Stimulated activated CD8-positive, alpha-beta memory T cell treated with anti-CD3 and anti-CD28 coated beads, Interleukin-12 subunit alpha, Interleukin-12 subunit beta, amount 100 ng/mL, for 4 hours (primary cell): Measurements from ENCODE around the gene ZNF331.

Experiments
- DNase-seq: peaks from one replicate; pipeline ENCODE4 v3.0.0-alpha.2; 2020; ENCODE audit warnings: low read depth

The ZNF331 gene

GRCh38 chr19:53520547-53521372 lies 17.2 kb upstream of the ZNF331 start:
- DNase-seq = peak; percentile 78

DNA sequence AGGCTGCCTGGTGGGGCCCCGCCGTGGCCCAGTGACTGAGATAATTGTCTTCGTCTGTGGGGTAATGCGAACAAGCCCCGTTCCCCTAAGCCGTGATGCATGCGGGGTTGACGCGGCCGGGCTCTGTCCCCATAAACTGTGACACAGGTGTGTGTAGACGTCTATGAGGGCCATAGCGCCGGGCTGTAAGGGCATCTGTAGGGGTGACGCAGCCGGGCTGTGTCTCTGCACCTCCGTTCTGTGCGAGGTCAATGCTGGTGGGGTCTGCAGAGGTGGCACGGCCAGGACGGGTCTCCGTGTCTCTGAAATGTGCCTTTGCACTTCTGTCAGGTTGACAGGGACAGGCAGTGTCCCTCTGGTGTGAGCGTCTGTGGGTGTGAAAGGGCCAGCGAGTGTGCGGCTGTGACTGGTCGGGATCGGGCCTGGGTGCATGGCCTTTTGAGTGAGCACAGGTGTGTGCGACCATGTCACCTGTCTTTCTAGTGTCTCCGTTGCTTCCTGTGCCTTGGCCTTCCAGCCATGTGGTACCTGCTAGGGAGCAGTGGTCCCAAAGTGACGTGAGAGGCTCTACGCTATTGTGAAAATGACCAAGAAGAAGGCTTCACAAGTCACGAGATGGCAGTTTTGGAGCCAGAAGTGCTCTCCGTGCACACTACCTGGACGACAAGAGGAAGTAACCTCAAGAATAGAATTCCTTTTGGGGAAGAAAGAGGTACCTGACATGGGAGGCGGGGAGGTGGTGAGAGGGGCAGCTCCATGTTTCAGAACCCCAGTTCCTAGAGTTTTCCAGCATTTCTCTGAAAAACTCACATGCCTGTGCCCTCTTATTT lies 16.4 kb upstream of the ZNF331 start:
- no peak for DNase-seq

DNA sequence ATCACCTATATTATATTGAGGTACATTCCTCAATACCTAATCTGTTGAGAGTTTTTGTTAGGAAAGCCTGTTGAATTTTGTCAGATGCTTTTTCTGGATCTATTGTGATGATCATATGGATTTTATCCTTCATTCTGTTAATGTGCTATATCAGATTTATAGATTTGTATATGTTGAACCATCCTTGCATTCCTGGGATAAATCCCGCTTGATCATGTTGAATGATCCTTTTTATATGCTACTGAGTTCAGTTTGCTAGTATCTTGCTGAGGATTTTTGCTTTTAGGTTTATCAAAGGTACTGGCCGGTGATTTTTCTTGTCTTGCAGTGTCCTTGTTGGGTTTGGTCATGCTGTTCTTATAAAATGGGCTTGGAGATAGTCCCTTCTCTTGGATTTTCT lies 12.0 kb upstream of the ZNF331 start:
- DNase-seq = no peak

DNA sequence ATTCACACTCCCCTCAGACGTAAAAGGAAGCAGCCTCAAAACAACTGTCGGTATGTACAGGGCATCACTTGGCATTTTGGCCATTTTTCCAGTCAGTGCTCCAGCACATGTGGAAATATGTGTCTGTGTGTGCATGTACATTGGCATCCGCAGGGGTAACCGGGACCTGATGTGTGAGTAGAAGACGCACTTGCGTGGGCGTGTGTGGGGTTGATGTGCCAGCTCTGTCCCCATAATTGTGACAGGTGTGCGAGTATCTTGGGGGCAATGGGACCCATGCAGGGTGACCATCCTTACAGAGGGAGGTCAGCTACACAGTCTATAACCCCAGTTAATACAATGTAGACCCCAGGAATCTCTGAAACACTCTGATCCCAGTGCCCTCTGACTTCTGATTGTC lies 7.3 kb upstream of the ZNF331 start:
- DNase-seq = no peak

DNA sequence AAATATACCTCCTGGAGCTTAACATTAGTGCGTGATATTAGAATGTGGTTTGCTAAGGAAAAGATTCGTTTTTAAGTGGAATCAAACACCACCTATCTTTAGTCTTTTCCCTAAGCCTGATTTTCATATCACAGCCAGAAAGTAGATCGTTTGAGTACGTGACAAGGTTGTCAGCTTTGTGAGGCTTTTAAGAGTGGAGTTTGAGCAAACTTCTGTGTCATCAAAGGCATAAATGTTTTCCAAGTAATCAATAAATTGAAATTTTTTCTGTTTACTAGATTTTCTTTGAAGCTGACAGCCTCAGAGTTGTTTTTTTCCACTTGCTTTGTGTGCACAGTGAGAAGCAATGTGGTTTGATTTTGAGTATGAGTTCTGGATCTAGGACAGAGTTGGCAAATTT lies 6.5 kb upstream of the ZNF331 start:
- no peak for DNase-seq

GRCh38 chr19:53532362-53532761 lies 5.6 kb upstream of the ZNF331 start:
- no peak for DNase-seq

- DNase-seq = no peak
These were observed 1.8 kb upstream of the ZNF331 start for GRCh38 chr19:53536225-53536548.

DNA sequence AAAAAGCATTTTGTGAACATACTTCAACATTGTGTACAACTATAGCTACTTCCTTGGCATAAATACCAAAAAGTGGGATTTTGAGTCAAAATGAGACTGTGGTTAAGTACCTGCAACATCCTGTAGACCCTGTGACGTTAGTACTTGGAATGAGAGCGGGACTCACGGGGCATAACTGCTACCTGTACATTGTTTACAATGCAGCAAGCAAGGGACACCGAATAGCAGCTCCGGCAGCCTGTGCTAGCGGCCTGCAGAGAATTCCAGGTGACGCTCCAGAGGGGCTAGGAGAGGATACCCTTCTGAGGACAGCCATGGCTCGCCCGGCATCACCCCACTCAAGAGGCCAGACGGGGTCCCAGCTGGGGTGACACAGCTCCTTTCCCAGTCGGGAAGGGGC lies 824 bp upstream of the ZNF331 start:
- no peak for DNase-seq

GRCh38 chr19:53538378-53539109 lies 599 bp downstream of the ZNF331 start:
- no peak for DNase-seq

GRCh38 chr19:53540091-53540490 lies 2.1 kb downstream of the ZNF331 start:
- DNase-seq = no peak

GRCh38 chr19:53541971-53542370 lies 4.0 kb downstream of the ZNF331 start:
- no peak for DNase-seq

- DNase-seq = no peak
These were observed 7.5 kb downstream of the ZNF331 start for GRCh38 chr19:53545271-53546065.

GRCh38 chr19:53546758-53547513 lies 9.0 kb downstream of the ZNF331 start:
- DNase-seq = no peak

DNA sequence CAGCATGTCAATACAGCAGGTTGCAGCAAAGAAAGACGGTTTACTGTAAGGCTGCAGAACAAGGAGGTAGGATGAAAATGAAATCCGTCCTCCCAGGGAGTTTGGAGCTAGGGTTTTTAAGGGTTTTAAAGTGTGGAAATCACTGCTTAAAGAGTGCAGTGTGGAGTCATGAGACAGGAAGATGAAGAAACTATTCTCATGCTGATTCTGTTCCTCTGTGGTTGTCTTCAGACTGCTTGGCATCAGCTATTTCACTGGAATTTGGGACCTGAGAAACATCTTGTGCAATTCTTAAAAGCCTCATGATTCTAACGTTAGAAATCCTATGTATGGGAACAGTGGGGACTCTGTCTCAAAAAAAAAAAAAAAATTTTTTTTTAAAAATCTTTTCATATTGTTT lies 11.4 kb downstream of the ZNF331 start:
- DNase-seq = no peak

DNA sequence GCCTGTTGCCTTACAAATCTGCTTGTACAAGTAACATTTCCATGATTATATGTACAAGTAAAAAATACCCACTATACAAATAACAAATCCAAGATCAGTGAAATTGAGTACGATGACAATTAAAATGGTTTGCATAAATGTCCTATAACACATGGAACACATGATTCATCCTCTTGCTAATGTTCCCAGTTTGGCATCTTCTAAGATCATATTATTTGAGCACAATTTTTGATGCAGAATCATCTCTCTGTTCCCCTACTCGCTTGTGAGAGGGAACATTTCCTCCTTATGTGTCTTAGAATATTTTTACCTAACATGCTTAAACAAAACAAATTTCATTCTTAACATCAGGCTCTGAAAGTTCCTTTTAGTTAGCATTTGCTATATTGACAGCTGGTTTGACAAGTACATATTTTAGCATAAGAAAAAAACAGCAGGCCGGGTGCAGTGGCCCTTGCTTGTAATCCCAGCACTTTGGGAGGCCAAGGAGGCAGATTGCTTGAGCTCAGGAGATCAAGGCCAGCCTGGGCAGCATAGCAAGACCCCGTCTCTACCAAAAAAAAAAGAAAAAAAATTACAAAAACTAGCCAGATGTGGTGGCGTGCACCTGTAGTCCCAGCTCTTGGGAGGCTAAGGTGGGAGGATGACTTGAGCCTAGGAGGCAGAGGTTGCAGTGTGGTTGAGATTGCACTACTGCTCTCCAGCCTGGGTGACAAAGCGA lies 14.2 kb downstream of the ZNF331 start:
- no peak for DNase-seq

- DNase-seq = no peak
These were observed 15.2 kb downstream of the ZNF331 start for GRCh38 chr19:53553156-53553555.

- peak; percentile 85 for DNase-seq
These were observed 16.2 kb downstream of the ZNF331 start for GRCh38 chr19:53553865-53554791.

GRCh38 chr19:53554804-53555203 lies 16.9 kb downstream of the ZNF331 start:
- DNase-seq = no peak

- no peak for DNase-seq
These were observed 17.4 kb downstream of the ZNF331 start for GRCh38 chr19:53555352-53555751.
